HepG2 (cell line): Measurements from ENCODE around the gene GLRX2. TPM values are rescaled to one million over a fixed set of nuclear protein-coding genes. Genes with fewer than 3 reads are reported as not detected.

ENCODE experiments used
- GATAD2A ChIP-seq: IDR thresholded peaks from 2 replicates; pipeline ENCODE4 v1.6.1; 2016
- HHEX ChIP-seq: IDR thresholded peaks from 2 replicates; pipeline ENCODE4 v1.6.1; 2016; ENCODE audit warnings: control low read depth
- HNRNPLL ChIP-seq: fragments of 200-400 bp; formaldehyde crosslinking; IDR thresholded peaks from 2 replicates; pipeline ENCODE4 v1.6.1; 2017; ENCODE audit warnings: mild to moderate bottlenecking, low read depth, low read length; ENCODE audit not compliant: poor library complexity, severe bottlenecking
- HNRNPUL1 ChIP-seq: fragments of 200-400 bp; formaldehyde crosslinking; IDR thresholded peaks from 2 replicates; pipeline ENCODE4 v1.6.1; 2017; ENCODE audit warnings: low read depth, mild to moderate bottlenecking, low read length, moderate library complexity
- KDM5B ChIP-seq: sonication (generic); formaldehyde crosslinking; IDR thresholded peaks from 2 replicates; pipeline ENCODE4 v1.4.0; 2020; ENCODE audit warnings: missing genetic modification reagents, mild to moderate bottlenecking, borderline replicate concordance
- NFIC ChIP-seq: IDR thresholded peaks from 2 replicates; pipeline ENCODE4 v1.6.1; 2012; ENCODE audit warnings: mild to moderate bottlenecking, low read length, inconsistent platforms
- NR2F6 ChIP-seq, 2 experiments: IDR thresholded peaks; 2 replicates each; pipeline ENCODE4 v1.6.1; 2016; ENCODE audit warnings: antibody characterized with exemption in 1 of 2, mild to moderate bottlenecking in 1 of 2
- PAXIP1 ChIP-seq: sonication (generic); formaldehyde crosslinking; conservative IDR thresholded peaks from 2 replicates; pipeline ENCODE4 v1.4.0; 2020; ENCODE audit warnings: mild to moderate bottlenecking, missing genetic modification reagents, moderate library complexity
- RARA ChIP-seq: IDR thresholded peaks from 2 replicates; pipeline ENCODE4 v1.6.1; 2016; ENCODE audit warnings: missing genetic modification reagents, missing compliant biosample characterization
- RCOR2 ChIP-seq: IDR thresholded peaks from 2 replicates; pipeline ENCODE4 v1.6.1; 2016; ENCODE audit warnings: missing biosample characterization, missing genetic modification reagents
- RERE ChIP-seq: IDR thresholded peaks from 2 replicates; pipeline ENCODE4 v1.6.1; 2016; ENCODE audit warnings: low read depth, missing genetic modification reagents, missing compliant biosample characterization
- RNF2 ChIP-seq: fragments of 450-650 bp; conservative IDR thresholded peaks from 2 replicates; pipeline ENCODE4 v1.6.1; 2016; ENCODE audit warnings: low read depth
- SOX6 ChIP-seq, 2 experiments: fragments of 450-650 bp in 1 of 2; sonication (generic) in 1 of 2; formaldehyde crosslinking in 1 of 2; IDR thresholded peaks; 2 replicates each; pipeline versions ENCODE4 v1.4.0 to v1.6.1; 2017 to 2020; ENCODE audit warnings: antibody characterized with exemption in 1 of 2, mild to moderate bottlenecking in 1 of 2, missing genetic modification reagents in 1 of 2
- TBX3 ChIP-seq: fragments of 450-650 bp; IDR thresholded peaks from 2 replicates; pipeline ENCODE4 v1.6.1; 2017; ENCODE audit warnings: antibody characterized with exemption, mild to moderate bottlenecking, inconsistent platforms, borderline replicate concordance
- ZNF609 ChIP-seq: sonication (generic); formaldehyde crosslinking; IDR thresholded peaks from 2 replicates; pipeline ENCODE4 v1.4.0; 2020; ENCODE audit warnings: mild to moderate bottlenecking, missing genetic modification reagents, borderline replicate concordance
- polyA plus RNA-seq, 8 experiments: library from polyadenylated mRNA; depleted of rRNA in 3 of 8; stranded (reverse) in 7 of 8; unstranded in 1 of 8; fragments of >200 nt; fragmentation: Illumina TruSeq in 4 of 8; extraction: Trizol in 4 of 8; gene quantifications; 2 replicates each; pipeline versions ENCODE4 v1.2.1 to v1.2.3, GENCODE V29; 2011 to 2016; ENCODE audit warnings: low read depth in 4 of 8, missing spikeins in 1 of 8, mixed read lengths in 1 of 8; ENCODE audit not compliant: insufficient read depth in 1 of 8
- total RNA-seq, 5 experiments: library from RNA; depleted of rRNA; stranded (reverse); fragments of >200 nt; fragmentation: Illumina TruSeq; extraction: Trizol; gene quantifications; 2 replicates each; pipeline ENCODE4 v1.2.3, GENCODE V29; 2016; ENCODE audit warnings: low read depth in 1 of 5

Gene GLRX2
- total and polyA plus RNA-seq, 2 of the 13 experiments (the other 11 are each of a cell fraction or from before 2014, with no cell fraction given): 11.9 to 39.0 TPM

GRCh38 chr1:193114485-193115095 is 9.4 kb upstream of the GLRX2 start (continued):
- TF ChIP-seq RERE (peak; percentile 84), GATAD2A (CRISPR knock-in tag) (peak; percentile 64), KDM5B (no peak), HNRNPUL1 (0 out of 2 replicates have a peak, but pooled peaks have one; percentile 29), NR2F6 (IDR thresholded peaks at IDR 0.05) (peak; percentile 31; the same call in 1 of the 2 replicates), NR2F6 (CRISPR knock-in tag; IDR thresholded peaks at IDR 0.05) (0 out of 2 replicates have a peak, but pooled peaks have one; percentile 41), HNRNPLL (no peak), RCOR2 (CRISPR knock-in tag) (peak; percentile 65; the same call in 1 of the 2 replicates), TBX3 (peak; percentile 61; the same call in 1 of the 2 replicates), RNF2 (no peak), SOX6 (IDR thresholded peaks at IDR 0.05) (no peak), SOX6 (CRISPR knock-in tag; IDR thresholded peaks at IDR 0.05) (peak; percentile 55; the same call in 1 of the 2 replicates), RARA (peak; percentile 72), ZNF609 (CRISPR knock-in tag) (peak; percentile 83), HHEX (peak; percentile 81), NFIC (peak; percentile 75; the same call in 1 of the 2 replicates), PAXIP1 (peak; percentile 67)
